Activated gamma-delta T cell (primary cell): ENCODE data around the gene HPSE2.

Source experiments
- DNase-seq: peaks from one replicate; lab custom pipeline; 2025; lab: John Stamatoyannopoulos, UW

The HPSE2 gene

GRCh38 chr10:98414578-98414931 lies 821.1 kb downstream of the HPSE2 start:
- no peak for DNase-seq

GRCh38 chr10:98411768-98412167 lies 823.9 kb downstream of the HPSE2 start:
- no peak for DNase-seq

- DNase-seq = no peak
Measured at GRCh38 chr10:98411166-98411565, 824.5 kb downstream of the HPSE2 start.

GRCh38 chr10:98410759-98411158 lies 824.9 kb downstream of the HPSE2 start:
- DNase-seq = no peak

GRCh38 chr10:98410135-98410743 lies 825.4 kb downstream of the HPSE2 start:
- DNase-seq = no peak

- no peak for DNase-seq
Measured at GRCh38 chr10:98408799-98409198, 826.9 kb downstream of the HPSE2 start.

- DNase-seq = no peak
Measured at GRCh38 chr10:98407744-98408241, 827.9 kb downstream of the HPSE2 start.
